ENCODE measurements around the gene TXNRD2. TPM values are rescaled to one million over a fixed set of nuclear protein-coding genes. Genes with fewer than 3 reads are reported as not detected.

TXNRD2 gene
- total RNA-seq, 1 experiment from 2014 or later = 19.7 TPM

DNA sequence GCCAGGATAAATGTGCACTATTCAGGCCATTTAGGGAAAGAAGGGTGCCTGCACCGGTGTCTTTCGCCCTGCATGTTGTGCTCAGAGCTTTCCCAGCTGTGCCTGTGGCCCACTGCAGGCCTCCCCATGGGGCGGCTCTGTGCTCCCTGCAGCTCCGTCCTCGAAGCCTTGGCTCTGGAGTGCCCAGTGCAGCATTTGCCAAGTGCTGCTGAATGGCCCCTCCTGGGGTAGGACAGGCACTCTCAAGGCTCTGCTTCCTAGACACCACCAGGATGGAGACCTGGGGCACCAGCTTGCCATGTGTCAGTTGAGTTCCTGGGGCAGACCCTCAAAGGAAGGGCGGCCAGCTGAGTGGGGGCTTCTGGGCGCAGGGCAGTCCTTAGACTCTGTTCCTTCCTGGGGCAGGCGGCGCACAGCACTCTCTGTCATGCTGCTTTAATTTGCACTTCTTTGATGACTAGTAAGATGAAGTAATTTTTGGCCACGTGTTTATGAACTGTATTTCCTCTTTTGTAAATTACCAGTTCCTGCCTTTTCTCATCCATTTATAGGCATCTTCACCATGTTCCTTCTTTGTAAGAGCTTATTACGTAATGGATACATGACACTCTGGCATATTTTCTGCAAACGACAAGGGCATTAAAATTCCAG, 54.9 kb downstream of the TXNRD2 start:
- no peak overlapping the region for H3K4me2 ChIP-seq (ENCODE audit: low read length)
- no peak for DNase-seq (ENCODE audit: low read depth, low spot score)
- no peaks in the 10 kb centered on the region for H3K9me2 ChIP-seq (ENCODE audit: insufficient read depth)
- no peak overlapping the region for H3K27ac ChIP-seq (ENCODE audit: low read depth, low read length)
- RAD21 ChIA-PET (ENCODE audit: low non-redundant PET in 1 of 2, low total read pairs in 2 of 2, uncharacterized antibody in 2 of 2, unreplicated experiment in 2 of 2) = interaction anchor here in 1 of 2 experiments (0.5 kb wide), 1 partner anchor 156 kb away, joined by 6 read pairs; no protein-coding TSS in a partner anchor
- H3K27me3 ChIP-seq (ENCODE audit: insufficient read depth, low read length) = no peaks in the 10 kb centered on the region
- no peak overlapping the region for H3K4me3 ChIP-seq (replicated peaks in 1 of 2; ENCODE audit: low read depth in 1 of 2, low read length in 2 of 2)
- TF ChIP-seq CEBPB (IDR thresholded peaks at IDR 0.05; ENCODE audit: low read depth) (no peak), SRF (IDR thresholded peaks at IDR 0.05; ENCODE audit: low read depth) (no peak), EZH2 (IDR thresholded peaks at IDR 0.05) (no peak), TCF7L2 (IDR thresholded peaks at IDR 0.05; ENCODE audit: borderline replicate concordance, extremely low read depth, insufficient read depth, insufficient read length) (no peak), JUND (IDR thresholded peaks at IDR 0.05) (no peak), ELF1 (IDR thresholded peaks at IDR 0.05; ENCODE audit: borderline replicate concordance, low read depth) (no peak), EZH2phosphoT487 (IDR thresholded peaks at IDR 0.05; ENCODE audit: borderline replicate concordance) (no peak), POLR2AphosphoS5 (IDR thresholded peaks at IDR 0.05; ENCODE audit: low read depth, low read length) (no peak), POLR2A (IDR thresholded peaks at IDR 0.05; ENCODE audit: borderline replicate concordance, extremely low read depth, insufficient read depth, insufficient read length) (no peak)
- TF ChIP-seq, protein P1, sequence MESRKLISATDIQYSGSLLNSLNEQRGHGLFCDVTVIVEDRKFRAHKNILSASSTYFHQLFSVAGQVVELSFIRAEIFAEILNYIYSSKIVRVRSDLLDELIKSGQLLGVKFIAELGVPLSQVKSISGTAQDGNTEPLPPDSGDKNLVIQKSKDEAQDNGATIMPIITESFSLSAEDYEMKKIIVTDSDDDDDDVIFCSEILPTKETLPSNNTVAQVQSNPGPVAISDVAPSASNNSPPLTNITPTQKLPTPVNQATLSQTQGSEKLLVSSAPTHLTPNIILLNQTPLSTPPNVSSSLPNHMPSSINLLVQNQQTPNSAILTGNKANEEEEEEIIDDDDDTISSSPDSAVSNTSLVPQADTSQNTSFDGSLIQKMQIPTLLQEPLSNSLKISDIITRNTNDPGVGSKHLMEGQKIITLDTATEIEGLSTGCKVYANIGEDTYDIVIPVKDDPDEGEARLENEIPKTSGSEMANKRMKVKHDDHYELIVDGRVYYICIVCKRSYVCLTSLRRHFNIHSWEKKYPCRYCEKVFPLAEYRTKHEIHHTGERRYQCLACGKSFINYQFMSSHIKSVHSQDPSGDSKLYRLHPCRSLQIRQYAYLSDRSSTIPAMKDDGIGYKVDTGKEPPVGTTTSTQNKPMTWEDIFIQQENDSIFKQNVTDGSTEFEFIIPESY (IDR thresholded peaks at IDR 0.05; ENCODE audit: extremely low read depth, insufficient replicate concordance, low read length) = no peak
- TF ChIP-seq, protein P2, sequence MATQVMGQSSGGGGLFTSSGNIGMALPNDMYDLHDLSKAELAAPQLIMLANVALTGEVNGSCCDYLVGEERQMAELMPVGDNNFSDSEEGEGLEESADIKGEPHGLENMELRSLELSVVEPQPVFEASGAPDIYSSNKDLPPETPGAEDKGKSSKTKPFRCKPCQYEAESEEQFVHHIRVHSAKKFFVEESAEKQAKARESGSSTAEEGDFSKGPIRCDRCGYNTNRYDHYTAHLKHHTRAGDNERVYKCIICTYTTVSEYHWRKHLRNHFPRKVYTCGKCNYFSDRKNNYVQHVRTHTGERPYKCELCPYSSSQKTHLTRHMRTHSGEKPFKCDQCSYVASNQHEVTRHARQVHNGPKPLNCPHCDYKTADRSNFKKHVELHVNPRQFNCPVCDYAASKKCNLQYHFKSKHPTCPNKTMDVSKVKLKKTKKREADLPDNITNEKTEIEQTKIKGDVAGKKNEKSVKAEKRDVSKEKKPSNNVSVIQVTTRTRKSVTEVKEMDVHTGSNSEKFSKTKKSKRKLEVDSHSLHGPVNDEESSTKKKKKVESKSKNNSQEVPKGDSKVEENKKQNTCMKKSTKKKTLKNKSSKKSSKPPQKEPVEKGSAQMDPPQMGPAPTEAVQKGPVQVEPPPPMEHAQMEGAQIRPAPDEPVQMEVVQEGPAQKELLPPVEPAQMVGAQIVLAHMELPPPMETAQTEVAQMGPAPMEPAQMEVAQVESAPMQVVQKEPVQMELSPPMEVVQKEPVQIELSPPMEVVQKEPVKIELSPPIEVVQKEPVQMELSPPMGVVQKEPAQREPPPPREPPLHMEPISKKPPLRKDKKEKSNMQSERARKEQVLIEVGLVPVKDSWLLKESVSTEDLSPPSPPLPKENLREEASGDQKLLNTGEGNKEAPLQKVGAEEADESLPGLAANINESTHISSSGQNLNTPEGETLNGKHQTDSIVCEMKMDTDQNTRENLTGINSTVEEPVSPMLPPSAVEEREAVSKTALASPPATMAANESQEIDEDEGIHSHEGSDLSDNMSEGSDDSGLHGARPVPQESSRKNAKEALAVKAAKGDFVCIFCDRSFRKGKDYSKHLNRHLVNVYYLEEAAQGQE (IDR thresholded peaks at IDR 0.05; ENCODE audit: low read depth) = no peak
- TF ChIP-seq, protein P3, sequence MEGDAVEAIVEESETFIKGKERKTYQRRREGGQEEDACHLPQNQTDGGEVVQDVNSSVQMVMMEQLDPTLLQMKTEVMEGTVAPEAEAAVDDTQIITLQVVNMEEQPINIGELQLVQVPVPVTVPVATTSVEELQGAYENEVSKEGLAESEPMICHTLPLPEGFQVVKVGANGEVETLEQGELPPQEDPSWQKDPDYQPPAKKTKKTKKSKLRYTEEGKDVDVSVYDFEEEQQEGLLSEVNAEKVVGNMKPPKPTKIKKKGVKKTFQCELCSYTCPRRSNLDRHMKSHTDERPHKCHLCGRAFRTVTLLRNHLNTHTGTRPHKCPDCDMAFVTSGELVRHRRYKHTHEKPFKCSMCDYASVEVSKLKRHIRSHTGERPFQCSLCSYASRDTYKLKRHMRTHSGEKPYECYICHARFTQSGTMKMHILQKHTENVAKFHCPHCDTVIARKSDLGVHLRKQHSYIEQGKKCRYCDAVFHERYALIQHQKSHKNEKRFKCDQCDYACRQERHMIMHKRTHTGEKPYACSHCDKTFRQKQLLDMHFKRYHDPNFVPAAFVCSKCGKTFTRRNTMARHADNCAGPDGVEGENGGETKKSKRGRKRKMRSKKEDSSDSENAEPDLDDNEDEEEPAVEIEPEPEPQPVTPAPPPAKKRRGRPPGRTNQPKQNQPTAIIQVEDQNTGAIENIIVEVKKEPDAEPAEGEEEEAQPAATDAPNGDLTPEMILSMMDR (IDR thresholded peaks at IDR 0.05 in 2 of 3, conservative IDR thresholded peaks at IDR 0.05 in 1 of 3; ENCODE audit: borderline replicate concordance in 1 of 3, insufficient read depth in 1 of 3, low read depth in 2 of 3, low read length in 2 of 3) = no peak
- CTCF ChIA-PET = no interaction called here
- no TSS peak for BruUV-seq (replicated peaks)
- ATAC-seq = no peak
- H2AFZ ChIP-seq (ENCODE audit: low read depth, low read length, poor library complexity, severe bottlenecking) = no peak overlapping the region
- POLR2A ChIA-PET = no interaction called here
- H3K36me3 ChIP-seq (ENCODE audit: control insufficient read depth in 1 of 2, insufficient read depth in 2 of 2, low read length in 2 of 2) = no peaks in the 10 kb centered on the region
- H4K20me1 ChIP-seq (ENCODE audit: insufficient read depth) = no peaks in the 10 kb centered on the region
- no peaks in the 10 kb centered on the region for H3K79me2 ChIP-seq (ENCODE audit: insufficient read depth, low read length)
- peaks cover 21 to 26% of the 10 kb centered on the region in 2 experiments for H3K4me1 ChIP-seq (ENCODE audit: control insufficient read depth in 1 of 2, insufficient read depth in 2 of 2, low read length in 2 of 2)
- intact Hi-C loops (cut with micrococcal nuclease) = no loop called here
- no peaks in the 10 kb centered on the region for H3K9me3 ChIP-seq (ENCODE audit: control insufficient read depth in 1 of 2, insufficient read depth in 1 of 2, low read depth in 1 of 2, low read length in 2 of 2)
- H3K9ac ChIP-seq (ENCODE audit: low read length) = no peak overlapping the region

Data from HCT116 (cell line).